NCI-H524 treated with DMSO at 0.1 percent for 48 hours (cell line): Measurements from ENCODE around the gene BMP8B.

ENCODE experiments used
- DNase-seq: peaks from one replicate; lab custom pipeline; 2025; lab: John Stamatoyannopoulos, UW

Gene BMP8B

GRCh38 chr1:39722495-39722894 is 66.2 kb downstream of the BMP8B start:
- DNase-seq = no peak

DNA sequence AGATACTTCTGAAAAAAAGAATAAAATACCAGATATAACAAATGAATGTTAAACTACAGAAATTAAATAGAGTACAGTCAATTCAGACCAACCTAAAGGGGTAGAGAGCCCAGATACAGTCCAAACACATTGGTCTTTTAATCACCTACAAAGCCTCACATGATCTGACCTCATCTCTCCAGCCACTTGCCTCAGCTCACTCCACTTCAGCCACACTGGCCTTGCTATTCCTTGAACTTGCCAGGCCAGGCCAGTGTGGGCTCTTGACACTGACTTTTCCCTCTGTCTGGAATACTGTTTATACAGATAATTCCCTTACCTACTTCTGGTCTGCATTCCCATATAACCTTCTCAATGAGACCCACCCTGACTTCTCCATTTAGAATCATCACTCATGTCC is 67.0 kb downstream of the BMP8B start:
- DNase-seq = no peak

GRCh38 chr1:39720094-39720999 is 68.3 kb downstream of the BMP8B start:
- peak; percentile 17 for DNase-seq

GRCh38 chr1:39717809-39718208 is 70.9 kb downstream of the BMP8B start:
- DNase-seq = no peak

GRCh38 chr1:39713557-39713956 is 75.1 kb downstream of the BMP8B start:
- no peak for DNase-seq

- DNase-seq = no peak
Measured at GRCh38 chr1:39711966-39712340, 76.7 kb downstream of the BMP8B start.

GRCh38 chr1:39711104-39711965 is 77.3 kb downstream of the BMP8B start:
- DNase-seq = no peak

GRCh38 chr1:39707506-39707905 is 81.2 kb downstream of the BMP8B start:
- DNase-seq = no peak
